ENCODE data around the gene MACF1. TPM values are rescaled to one million over a fixed set of nuclear protein-coding genes. Genes with fewer than 3 reads are reported as not detected.
"Not testable (repeated sequence)": the region's sequence is repeated elsewhere in the genome, so short reads cannot be mapped to it uniquely, and the experiment has no call there.

Gene MACF1
- total RNA-seq, 4 donors from 2014 or later, result 386 to 627 (median 576) TPM

DNA sequence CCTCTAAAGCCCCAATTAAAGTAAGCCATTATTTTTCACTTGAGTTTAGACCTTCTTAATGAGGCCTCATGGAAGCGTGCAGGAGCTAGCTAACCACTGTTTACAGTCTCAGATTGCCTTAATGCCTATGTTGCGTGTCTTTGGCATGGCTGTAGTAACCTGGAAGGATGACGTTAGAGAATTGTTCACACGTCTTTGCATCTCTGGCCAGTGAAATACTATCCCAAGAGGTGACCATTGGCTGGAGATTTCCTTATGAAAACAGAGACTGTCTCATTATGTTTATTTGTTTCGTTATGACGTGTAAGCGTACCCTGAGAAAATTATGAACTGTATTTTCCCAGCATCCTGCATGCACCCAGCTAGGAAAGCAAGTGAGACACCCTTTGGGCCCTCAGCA is 268.3 kb downstream of the MACF1 start:
- 83% methylated on average over 7 of the region's 7 CpGs for WGBS

DNA sequence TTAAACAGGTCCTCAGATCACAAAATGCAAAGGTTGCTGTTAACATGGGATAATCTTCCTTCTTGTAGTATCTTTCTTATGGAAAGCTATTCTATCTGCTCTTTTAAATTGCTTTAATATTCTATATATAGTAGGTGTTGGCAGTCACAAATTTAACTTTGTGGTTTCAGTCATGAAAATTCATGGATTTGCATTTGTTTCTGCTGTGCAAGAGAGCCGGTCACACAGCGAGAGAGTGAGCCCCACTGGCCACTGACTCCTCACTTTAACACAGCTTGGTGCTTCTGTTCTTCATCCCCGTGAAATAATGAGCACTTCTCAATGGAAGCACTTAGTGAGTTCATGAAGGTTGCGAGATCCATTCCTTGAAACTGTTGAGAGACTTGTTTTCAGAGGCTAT is 268.8 kb downstream of the MACF1 start:
- Histone ChIP-seq H3K4me1 (peaks cover 0 to 7% (median 0%) of the 10 kb centered on the region in 4 donors), H3K36me3 (peaks cover 44 to 98% (median 80%) of the 10 kb centered on the region in 4 donors), H3K27me3 (no peaks in the 10 kb centered on the region), H3K4me3 (no peak overlapping the region), H3K27ac (replicated peaks in 1 of 4) (no peak overlapping the region), H3K9me3 (no peaks in the 10 kb centered on the region)
- 97% methylated on average over 4 of the region's 4 CpGs for WGBS
- intact Hi-C loops (cut with DNase I), result no loop called here
- TF ChIP-seq POLR2A (IDR thresholded peaks at IDR 0.05; ENCODE audit: low read depth), result no peak
- no peak for TF ChIP-seq EP300 (IDR thresholded peaks at IDR 0.05)
- TF ChIP-seq POLR2AphosphoS5 (IDR thresholded peaks at IDR 0.05), result no peak
- TF ChIP-seq, protein P1, sequence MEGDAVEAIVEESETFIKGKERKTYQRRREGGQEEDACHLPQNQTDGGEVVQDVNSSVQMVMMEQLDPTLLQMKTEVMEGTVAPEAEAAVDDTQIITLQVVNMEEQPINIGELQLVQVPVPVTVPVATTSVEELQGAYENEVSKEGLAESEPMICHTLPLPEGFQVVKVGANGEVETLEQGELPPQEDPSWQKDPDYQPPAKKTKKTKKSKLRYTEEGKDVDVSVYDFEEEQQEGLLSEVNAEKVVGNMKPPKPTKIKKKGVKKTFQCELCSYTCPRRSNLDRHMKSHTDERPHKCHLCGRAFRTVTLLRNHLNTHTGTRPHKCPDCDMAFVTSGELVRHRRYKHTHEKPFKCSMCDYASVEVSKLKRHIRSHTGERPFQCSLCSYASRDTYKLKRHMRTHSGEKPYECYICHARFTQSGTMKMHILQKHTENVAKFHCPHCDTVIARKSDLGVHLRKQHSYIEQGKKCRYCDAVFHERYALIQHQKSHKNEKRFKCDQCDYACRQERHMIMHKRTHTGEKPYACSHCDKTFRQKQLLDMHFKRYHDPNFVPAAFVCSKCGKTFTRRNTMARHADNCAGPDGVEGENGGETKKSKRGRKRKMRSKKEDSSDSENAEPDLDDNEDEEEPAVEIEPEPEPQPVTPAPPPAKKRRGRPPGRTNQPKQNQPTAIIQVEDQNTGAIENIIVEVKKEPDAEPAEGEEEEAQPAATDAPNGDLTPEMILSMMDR (IDR thresholded peaks at IDR 0.05), result no peak
- no peak for DNase-seq (ENCODE audit: extremely low spot score)

More for the DNA sequence above, 268.3 kb downstream of the MACF1 start:
- H3K27ac ChIP-seq (replicated peaks in 1 of 4), result no peak overlapping the region
- intact Hi-C loops (cut with DNase I), result no loop called here
- no peak for DNase-seq (ENCODE audit: extremely low spot score)
- H3K36me3 ChIP-seq, result peaks cover 49 to 98% (median 83%) of the 10 kb centered on the region in 4 donors
- no peaks in the 10 kb centered on the region for H3K9me3 ChIP-seq
- no peak overlapping the region for H3K4me3 ChIP-seq
- H3K27me3 ChIP-seq, result no peaks in the 10 kb centered on the region
- TF ChIP-seq EP300 (IDR thresholded peaks at IDR 0.05) (no peak), POLR2AphosphoS5 (IDR thresholded peaks at IDR 0.05) (no peak), POLR2A (IDR thresholded peaks at IDR 0.05; ENCODE audit: low read depth) (no peak)
- TF ChIP-seq, protein P1 (IDR thresholded peaks at IDR 0.05), result no peak
- H3K4me1 ChIP-seq, result peaks cover 0 to 7% (median 0%) of the 10 kb centered on the region in 4 donors

GRCh38 chr1:39474810-39475209 is 270.3 kb downstream of the MACF1 start:
- H3K36me3 ChIP-seq, result peaks cover 43 to 96% (median 77%) of the 10 kb centered on the region in 4 donors
- H3K4me1 ChIP-seq, result peaks cover 0 to 7% (median 0%) of the 10 kb centered on the region in 4 donors
- intact Hi-C loops (cut with DNase I), result no loop called here
- no peak overlapping the region for H3K27ac ChIP-seq (replicated peaks in 1 of 4)
- WGBS, result 81% methylated on average over 4 of the region's 4 CpGs
- H3K27me3 ChIP-seq, result no peaks in the 10 kb centered on the region
- no peaks in the 10 kb centered on the region for H3K9me3 ChIP-seq
- DNase-seq (ENCODE audit: extremely low spot score), result no peak
- TF ChIP-seq POLR2A (IDR thresholded peaks at IDR 0.05; ENCODE audit: low read depth) (no peak), EP300 (IDR thresholded peaks at IDR 0.05) (no peak), POLR2AphosphoS5 (IDR thresholded peaks at IDR 0.05) (no peak)
- TF ChIP-seq, protein P1 (IDR thresholded peaks at IDR 0.05), result no peak
- H3K4me3 ChIP-seq, result no peak overlapping the region

DNA sequence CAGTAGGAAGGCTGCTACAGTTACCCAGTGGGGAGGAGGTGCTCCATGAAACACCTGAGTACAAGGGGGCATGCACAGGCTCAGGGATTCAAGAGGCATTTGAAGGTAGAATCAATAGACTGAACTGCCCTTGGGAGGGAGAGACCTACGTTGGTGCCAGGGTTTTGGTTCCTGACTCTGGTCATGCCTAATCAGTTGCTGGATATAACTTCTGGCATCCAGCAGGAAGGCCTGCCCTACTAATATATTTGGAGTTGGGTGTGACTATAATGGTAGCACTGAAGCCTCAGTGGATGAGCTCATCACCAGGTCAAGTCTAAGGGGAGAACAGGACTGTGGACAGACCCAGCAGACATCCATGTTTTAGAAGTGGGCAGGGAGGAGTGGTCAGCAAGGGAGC is 271.1 kb downstream of the MACF1 start:
- H3K9me3 ChIP-seq; H3K4me3 ChIP-seq; intact Hi-C loops (cut with DNase I); H3K27me3 ChIP-seq; H3K27ac ChIP-seq (replicated peaks in 1 of 4); H3K4me1 ChIP-seq; DNase-seq (ENCODE audit: extremely low spot score): not testable (repeated sequence)
- H3K36me3 ChIP-seq, result peaks cover 43 to 97% (median 77%) of the 10 kb centered on the region in 4 donors
- 45% methylated on average over 1 of the region's 1 CpG for WGBS

- Histone ChIP-seq H3K4me3 (no peak overlapping the region), H3K4me1 (no peaks in the 10 kb centered on the region), H3K27ac (replicated peaks in 1 of 4) (no peak overlapping the region), H3K9me3 (no peaks in the 10 kb centered on the region), H3K36me3 (peaks cover 52 to 97% (median 76%) of the 10 kb centered on the region in 4 donors), H3K27me3 (no peaks in the 10 kb centered on the region)
- TF ChIP-seq EP300 (IDR thresholded peaks at IDR 0.05), result no peak
- TF ChIP-seq, protein P1 (IDR thresholded peaks at IDR 0.05), result no peak
- no peak for TF ChIP-seq POLR2A (IDR thresholded peaks at IDR 0.05; ENCODE audit: low read depth)
- TF ChIP-seq POLR2AphosphoS5 (IDR thresholded peaks at IDR 0.05), result no peak
- intact Hi-C loops (cut with DNase I), result no loop called here
- DNase-seq (ENCODE audit: extremely low spot score), result no peak
- WGBS, result 84% methylated on average over 5 of the region's 5 CpGs
Observed at GRCh38 chr1:39478126-39478915, 273.8 kb downstream of the MACF1 start.

Data from esophagus muscularis mucosa (tissue), 4 donors.